ENCODE measurements around the gene FAM50A. TPM values are rescaled to one million over a fixed set of nuclear protein-coding genes. Genes with fewer than 3 reads are reported as not detected.
A peak's percentile ranks its signal among the peaks of the same experiment; 100 is the strongest.

Gene FAM50A
- total and polyA plus RNA-seq, 3 donors from 2014 or later: 29.6 to 38.5 (median 38.4) TPM

- intact Hi-C loops (cut with DNase I; ENCODE audit: low total_unique reads): no loop called here
Observed at GRCh38 chrX:154486396-154487207, 42.7 kb downstream of the FAM50A start, which contains the start of gene UBL4A. TSS of gene UBL4A (minus strand) at chrX:154486615. CDS start at chrX:154486584, 31 bp downstream.

DNA sequence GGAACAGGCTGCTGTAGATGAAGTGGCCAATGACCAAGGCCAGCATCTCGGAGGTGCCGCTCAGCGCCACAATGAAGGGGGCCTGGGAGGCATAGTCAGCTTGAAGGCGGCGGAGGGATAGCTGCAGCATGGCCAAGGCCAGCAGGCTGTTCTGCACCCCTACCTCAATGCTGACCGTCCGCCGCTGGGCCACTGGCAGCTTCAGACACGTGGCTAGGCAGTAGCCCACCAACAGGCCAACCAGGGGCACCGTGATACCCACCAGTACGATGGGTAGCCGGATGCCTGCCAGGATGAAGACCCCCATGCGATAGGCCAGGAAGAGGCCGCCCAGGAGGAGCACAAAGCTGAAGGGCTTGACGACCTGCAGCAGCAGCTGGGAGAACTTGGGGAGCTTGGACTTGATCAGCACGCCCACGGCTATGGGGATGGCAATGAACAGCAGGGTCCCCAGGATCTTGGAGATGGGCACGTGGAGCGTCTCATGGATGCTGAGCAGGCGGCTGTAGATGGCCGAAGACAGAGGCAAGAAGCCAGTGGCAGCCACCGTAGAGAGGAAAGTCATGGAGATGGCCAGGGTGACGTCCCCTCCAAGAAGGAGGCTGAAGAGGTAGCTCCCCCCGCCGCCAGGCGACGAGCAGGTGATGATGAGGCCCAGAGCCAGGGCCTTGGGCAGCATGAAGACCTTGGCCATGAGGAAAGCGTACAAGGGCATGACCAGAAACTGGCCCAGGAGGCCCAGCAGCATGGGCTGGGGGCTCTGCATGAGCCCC is 43.8 kb downstream of the FAM50A start:
- Histone ChIP-seq H3K27ac (no peak overlapping the region), H3K36me3 (ENCODE audit: low read depth, missing control alignments) (no peaks in the 10 kb centered on the region), H3K9me3 (no peaks in the 10 kb centered on the region), H3K27me3 (no peaks in the 10 kb centered on the region), H3K4me3 (no peak overlapping the region), H3K4me1 (peaks cover 7% of the 10 kb centered on the region)
- 86 to 96% methylated on average over 10 to 25 of the region's 28 CpGs for WGBS, 2 donors
- DNase-seq: no peak
- TF ChIP-seq POLR2A (IDR thresholded peaks at IDR 0.05) (no peak), CTCF (IDR thresholded peaks at IDR 0.05) (no peak)
- intact Hi-C loops (cut with DNase I; ENCODE audit: low total_unique reads): no loop called here

More at GRCh38 chrX:154486396-154487207, 42.7 kb downstream of the FAM50A start, which contains the start of gene UBL4A:
- TF ChIP-seq CTCF (IDR thresholded peaks at IDR 0.05): no peak
- no peak for TF ChIP-seq POLR2A (IDR thresholded peaks at IDR 0.05)
- Histone ChIP-seq H3K36me3 (ENCODE audit: low read depth, missing control alignments) (no peaks in the 10 kb centered on the region), H3K4me3 (peak within 1 kb of the TSS; percentile 53), H3K27me3 (no peaks in the 10 kb centered on the region), H3K27ac (peak within 1 kb of the TSS in 1 of 2 donors; percentile 72), H3K4me1 (peaks cover 7% of the 10 kb centered on the region), H3K9me3 (no peaks in the 10 kb centered on the region)
- peak; percentile 53 for DNase-seq
- WGBS, 2 donors: 5% methylated on average over 5 of the region's 95 CpGs; no CpG with 5 or more reads in 1 of the 2 donors

GRCh38 chrX:154488336-154489075 is 44.6 kb downstream of the FAM50A start:
- intact Hi-C loops (cut with DNase I; ENCODE audit: low total_unique reads): no loop called here
- no peaks in the 10 kb centered on the region for H3K36me3 ChIP-seq (ENCODE audit: low read depth, missing control alignments)
- H3K27me3 ChIP-seq: no peaks in the 10 kb centered on the region
- 95 to 100% methylated on average over 1 to 8 of the region's 20 CpGs for WGBS, 2 donors
- H3K27ac ChIP-seq: no peak overlapping the region
- peaks cover 7% of the 10 kb centered on the region for H3K4me1 ChIP-seq
- TF ChIP-seq POLR2A (IDR thresholded peaks at IDR 0.05) (no peak), CTCF (IDR thresholded peaks at IDR 0.05) (no peak)
- H3K9me3 ChIP-seq: no peaks in the 10 kb centered on the region
- no peak overlapping the region for H3K4me3 ChIP-seq
- no peak for DNase-seq

DNA sequence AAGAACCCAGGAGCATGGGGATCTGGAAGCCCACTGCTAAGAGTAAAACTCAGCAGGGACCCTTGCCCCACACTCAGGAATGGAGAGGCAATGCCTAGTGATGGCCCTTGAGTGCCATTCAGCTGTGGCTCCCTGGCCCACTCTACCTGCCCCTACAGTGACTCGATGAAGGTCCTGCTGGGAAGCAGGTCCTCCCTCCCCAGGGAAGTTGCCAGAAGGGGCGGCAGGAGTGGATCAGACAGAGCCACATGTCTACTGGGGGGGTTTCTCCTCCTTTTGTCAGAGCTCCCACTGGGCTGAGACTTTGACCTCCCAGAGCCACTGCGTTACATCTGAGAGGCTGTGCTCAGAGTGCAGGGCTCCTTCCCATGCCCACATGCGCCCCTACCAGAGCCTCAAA is 45.2 kb downstream of the FAM50A start:
- no peak for DNase-seq
- Histone ChIP-seq H3K4me1 (peaks cover 7% of the 10 kb centered on the region), H3K9me3 (no peaks in the 10 kb centered on the region), H3K36me3 (ENCODE audit: low read depth, missing control alignments) (no peaks in the 10 kb centered on the region), H3K4me3 (no peak overlapping the region), H3K27ac (no peak overlapping the region), H3K27me3 (no peaks in the 10 kb centered on the region)
- intact Hi-C loops (cut with DNase I; ENCODE audit: low total_unique reads): no loop called here
- TF ChIP-seq POLR2A (IDR thresholded peaks at IDR 0.05) (no peak), CTCF (IDR thresholded peaks at IDR 0.05) (no peak)
- WGBS, 2 donors: 84 to 100% methylated on average over 1 to 3 of the region's 4 CpGs
